NCI-H748 (cell line): ENCODE measurements around the gene ASTN2.

Experiments used
- DNase-seq: peaks from one replicate; lab custom pipeline; 2025; ENCODE audit not compliant: unreplicated experiment; lab: John Stamatoyannopoulos, UW

The ASTN2 gene

DNA sequence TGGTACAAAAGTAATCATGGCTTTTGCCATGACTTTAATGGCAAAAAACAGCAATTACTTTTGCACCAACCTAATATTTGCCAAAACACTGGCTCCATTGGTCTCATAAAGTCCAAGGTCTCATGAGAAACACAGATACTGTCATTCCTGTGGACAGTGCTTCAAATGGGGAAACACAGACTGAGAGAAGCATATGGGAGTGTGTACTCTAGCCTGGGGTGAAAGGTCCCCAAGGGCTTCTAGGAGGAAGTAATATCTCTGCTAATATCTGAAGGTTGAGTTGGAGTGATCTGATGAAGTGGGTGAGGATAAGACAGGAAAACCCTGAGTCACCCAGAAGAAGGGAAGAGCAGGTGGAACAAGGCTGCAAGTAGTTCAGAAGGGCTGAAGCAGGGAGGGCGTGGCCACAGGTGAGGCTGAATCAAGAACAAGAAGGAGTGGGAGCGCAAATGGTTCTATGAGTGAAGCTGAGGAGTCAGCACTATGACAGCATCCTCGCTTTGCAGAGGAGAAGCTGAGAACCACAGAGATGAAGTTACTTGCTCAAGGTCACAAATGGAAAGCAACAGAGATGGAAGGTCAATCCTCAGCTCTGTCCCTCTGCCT lies 164.1 kb downstream of the ASTN2 start:
- DNase-seq: no peak

DNA sequence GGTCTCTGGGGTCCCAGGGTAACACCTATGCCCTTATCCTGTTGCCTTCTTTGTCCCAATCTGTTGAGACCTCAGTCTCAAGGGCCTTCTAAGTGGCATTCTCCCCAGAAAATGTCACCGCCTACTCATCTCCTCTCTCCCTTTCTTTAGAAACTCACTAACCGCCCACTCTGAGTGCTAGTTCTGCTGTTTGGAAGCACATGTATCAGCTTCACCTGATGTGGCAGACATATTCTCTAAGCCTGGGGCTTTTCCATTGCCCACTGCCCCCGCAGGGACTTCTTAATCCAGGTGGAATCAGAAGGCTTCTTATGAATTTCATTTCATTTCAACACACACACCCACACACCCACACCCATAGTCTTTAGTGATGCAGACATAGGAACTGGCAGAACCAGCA lies 165.1 kb downstream of the ASTN2 start:
- no peak for DNase-seq

DNA sequence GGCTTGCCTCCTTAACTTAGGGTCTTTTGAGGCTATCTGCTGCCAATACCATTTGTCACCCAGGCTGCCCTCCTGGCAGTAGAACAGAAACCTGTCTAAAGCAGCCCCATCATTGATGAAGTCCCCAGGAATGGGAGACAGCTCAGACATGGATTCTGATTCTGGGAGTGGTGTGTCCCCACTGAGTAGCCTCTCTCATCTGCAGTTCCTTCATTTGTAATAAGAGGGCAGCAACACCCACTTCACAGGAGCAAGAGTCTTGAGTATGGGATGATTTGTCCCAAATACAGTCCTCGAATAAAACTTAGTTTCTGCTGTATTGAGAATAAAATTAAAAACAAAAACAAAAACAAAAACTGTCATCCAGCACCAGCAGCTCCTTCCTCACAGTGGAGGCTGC lies 167.6 kb downstream of the ASTN2 start:
- DNase-seq: peak; percentile 54

DNA sequence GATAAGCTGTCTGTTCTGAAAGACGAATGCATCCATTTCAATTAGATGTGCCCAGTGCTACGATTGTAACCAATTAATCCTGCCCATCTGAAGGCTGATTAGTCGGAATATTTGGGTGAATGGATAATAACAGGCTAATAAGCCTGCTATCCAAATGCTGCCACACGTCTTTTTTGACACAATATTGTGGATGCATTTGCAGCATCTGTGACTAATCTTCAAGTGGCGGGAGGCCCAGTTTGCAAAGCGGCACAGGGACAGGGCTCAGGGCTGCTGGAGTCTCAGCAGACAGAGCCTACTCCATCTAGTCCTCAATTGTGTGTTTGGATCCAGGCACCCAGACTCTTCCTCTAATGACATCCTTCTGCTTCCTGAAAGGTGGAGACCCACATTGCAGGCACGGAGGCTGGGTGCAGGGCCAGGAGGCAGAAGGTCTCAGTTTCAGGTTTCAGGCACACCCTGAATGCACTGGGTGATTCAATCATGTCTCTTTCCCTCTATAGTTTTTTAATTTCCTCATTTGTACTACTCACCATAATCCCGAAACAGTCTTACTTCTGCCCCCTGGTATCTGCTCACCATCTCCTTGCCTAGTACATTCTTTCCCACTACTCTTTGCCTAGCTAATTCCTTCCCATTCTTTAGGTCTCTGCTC lies 169.6 kb downstream of the ASTN2 start:
- no peak for DNase-seq

DNA sequence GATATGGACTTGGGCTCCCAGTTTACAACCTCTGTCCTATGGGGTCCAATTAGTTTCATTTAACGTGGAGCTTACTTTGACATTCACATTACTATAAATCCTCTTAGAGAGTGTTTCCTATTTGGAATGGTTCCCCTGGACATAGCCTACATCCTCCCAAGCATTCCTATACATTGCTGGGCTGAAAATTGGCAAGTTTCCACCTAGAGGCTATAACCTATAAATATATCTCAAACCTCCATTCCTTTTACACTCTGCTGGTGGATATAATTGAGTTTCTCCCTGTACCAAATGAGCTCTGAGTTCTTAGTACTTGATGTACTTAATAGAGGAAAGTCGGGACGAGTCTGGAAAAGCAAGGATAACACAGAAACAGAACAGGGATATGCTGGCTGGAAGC lies 172.8 kb downstream of the ASTN2 start:
- no peak for DNase-seq

DNA sequence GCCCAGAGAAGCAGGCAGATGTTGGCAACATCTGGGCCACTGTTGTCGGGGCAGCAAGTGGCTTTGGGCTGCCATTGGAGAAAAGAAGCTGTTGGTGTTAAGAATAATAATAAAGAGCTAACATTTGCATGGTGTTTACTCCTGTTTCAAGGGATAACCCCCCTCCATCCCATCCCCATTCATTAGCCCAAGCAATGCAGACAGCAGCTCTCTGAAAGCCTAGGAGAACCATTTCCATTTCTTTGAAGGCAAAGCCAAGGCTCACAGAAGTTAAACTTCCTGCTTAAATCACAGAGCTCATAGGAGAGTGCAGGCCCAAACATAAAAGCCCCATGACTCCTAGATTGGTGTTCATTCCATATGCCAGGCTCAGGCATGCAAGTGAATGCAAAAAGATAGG lies 175.4 kb downstream of the ASTN2 start:
- DNase-seq: no peak

DNA sequence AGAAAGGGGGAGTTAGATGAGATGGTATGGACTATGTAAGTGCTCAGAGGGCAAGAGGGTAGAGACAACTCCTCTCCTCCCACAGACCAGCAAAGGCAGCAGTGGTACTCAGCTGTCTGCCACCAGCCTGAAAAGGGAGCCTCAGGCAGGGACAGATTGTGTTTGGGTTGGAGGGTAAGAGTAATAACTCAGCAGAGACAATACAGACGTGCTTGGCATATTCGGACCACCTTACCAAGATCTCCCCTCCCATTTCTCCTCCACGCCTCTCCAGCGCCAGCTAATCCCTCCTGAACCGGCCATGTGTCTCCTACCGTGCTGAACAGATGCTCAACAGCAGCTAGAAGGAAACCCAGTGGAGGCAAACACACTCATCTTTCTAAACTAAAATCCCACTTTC lies 180.8 kb downstream of the ASTN2 start:
- DNase-seq: no peak

DNA sequence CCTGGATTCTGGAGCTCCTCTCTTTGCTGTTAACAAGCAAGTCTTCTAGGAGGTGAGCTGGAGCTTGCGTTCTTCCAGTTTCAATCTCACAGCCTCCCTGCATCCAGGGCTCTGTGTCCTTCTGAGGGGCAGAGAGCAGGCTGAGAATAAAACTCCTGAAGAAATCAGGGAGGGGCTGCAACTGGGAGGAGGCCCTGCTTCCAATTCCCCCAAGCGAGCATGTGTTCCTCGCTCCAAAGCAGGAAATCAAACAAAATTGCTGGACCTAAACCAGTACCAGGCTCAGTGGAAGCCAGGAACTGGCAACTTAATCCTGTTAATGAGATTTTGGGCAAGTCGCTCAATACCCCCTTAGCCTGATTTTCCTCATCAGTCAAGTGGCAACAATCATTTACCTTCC lies 181.8 kb downstream of the ASTN2 start:
- DNase-seq: no peak

DNA sequence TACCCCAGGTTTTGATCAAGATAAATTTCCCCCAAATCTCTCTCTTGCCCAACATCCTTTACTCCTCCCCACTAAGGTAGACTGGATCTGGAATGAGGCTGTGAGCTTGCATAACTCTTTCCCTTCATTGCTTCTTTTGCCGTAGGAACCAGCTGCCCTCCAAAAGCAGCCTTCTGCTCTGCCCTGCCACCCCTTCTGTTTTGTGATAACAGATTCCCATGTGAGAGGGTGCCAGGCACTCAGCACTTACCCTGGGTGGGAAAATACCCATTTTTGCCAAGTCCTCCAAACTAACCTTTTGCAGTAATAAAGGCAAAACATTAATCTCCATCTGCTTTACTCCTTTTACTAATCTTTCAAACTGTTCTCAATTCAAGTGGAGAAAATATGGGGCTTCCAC lies 182.6 kb downstream of the ASTN2 start:
- no peak for DNase-seq

DNA sequence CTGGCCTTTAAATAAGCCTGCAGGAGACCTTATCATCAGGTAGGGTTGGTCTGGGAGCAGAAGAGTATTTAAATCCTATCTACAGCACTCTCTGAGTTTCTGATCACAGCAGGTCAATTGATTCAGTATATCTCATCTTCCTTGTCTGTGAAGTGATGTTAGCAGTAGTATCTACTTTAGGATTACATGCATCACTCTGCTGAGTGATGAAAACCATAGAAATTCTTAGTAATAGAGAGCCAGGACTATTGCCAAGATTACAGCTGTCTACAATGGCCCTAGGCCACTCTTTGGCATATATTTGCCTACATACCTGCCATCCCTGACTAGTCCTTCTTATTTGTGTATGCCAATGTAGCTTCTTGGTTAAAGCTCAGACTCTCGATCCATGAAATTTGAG lies 183.8 kb downstream of the ASTN2 start:
- no peak for DNase-seq

DNA sequence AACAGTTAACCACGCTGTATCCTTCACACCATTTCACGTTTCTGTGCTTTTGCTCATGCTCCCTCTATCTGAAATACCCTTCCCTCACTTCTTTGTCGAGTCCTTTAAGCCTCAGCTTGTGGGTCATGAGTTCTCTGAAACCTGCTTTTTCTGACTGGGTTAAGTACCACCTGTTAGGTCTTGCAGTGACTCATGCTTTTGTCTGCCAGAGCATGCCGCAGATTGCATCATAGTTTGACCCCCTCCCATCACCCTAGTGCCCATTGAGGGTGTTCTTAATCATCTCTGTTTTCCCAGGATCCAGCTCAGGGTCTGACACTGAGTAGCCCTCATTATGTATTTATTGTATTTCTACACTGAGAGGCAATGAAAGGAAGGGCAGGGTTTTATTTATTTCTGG lies 190.2 kb downstream of the ASTN2 start:
- peak; percentile 92 for DNase-seq

DNA sequence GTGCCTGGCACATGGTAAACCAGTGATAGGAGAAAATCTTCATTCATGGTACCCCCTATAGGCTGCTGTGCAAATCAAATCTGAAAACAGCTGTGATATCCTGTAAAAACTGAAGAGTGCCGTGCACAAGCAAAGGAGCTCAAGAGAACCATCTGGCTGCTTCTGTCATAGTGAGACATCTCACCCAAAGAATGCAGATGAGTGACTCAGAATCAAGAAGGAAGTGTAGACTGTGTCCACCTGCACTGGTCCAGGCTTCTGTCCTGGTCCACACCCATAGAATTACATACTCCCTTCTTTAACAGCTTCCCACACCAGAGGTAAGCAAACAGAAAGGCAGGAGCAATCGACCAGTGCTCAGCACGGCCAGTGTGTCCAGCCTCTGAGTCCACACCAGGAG lies 195.9 kb downstream of the ASTN2 start:
- no peak for DNase-seq

DNA sequence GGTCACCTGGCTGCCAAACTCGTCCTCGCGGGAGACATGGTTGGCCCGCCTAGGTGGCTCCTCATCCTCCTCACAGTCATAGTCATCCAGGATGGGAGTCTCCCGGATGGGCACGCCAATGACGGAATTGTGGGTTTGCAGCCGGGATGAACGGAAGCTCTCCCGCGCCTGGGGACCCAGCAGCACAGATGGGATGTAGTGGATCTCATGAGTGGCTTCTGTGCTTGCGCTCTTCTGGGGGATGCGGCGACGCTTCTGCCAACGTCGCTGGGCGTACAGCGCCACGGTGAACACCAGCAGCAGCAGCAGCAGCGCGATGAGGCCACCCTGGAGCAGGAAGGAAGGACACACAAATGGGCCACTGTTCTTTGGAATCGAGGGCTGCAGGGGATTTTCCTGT lies 200.4 kb downstream of the ASTN2 start:
- no peak for DNase-seq

DNA sequence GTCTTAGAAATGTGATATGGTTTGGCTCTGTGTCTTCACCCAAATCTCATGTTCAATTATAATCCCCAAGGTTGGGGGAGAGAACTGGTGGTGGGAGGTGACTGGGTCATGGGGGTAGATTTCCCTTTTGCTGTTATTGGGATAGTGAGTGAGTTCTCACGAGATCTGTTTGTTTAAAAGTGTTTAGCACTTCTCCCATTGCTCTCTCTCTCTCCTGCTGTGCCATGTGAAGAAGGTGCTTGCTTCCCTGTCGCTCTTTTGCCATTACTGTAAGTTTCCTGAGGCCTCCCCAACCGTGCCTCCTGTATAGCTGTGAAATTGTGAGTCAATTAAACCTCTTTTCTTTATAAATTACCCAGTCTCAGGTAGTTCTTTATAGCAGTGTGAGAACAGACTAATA lies 203.6 kb downstream of the ASTN2 start:
- DNase-seq: no peak

DNA sequence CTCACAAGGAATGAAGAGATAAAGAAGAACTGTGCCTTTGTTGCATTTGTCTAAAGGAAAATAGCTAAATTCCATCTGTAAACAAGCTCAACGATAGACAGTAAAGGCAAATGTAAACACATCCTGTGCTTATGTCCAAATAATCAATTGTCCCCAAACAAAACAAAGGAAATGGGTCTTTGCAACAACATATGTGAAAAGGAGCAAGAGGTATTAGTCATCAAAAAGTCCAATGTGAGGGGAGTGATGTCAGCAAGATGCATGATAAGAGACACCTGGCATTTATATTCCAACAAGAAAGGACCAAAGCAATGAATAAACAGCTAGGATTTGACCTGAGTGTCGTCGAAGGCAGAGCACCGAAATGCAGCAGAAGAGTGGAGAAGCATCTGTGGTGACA lies 209.1 kb downstream of the ASTN2 start:
- DNase-seq: peak; percentile 54

DNA sequence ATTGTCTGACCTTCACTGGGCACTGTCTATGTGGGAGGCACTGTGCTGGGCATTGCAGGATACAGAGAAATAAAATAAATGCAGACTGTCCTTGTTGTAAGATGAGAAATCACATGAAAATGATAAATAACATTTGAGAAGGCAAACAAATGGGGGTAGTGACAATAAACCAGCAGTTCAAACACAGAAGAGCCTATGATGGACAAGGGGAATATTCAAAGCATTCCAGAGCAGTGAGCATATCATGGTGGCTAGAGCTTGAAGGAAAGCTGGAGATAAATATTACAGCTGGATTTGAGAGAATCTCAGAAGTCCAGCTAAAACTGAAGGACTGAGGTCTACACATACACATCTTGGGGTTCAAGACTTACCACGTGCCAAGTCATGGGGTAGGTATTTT lies 209.9 kb downstream of the ASTN2 start:
- no peak for DNase-seq

DNA sequence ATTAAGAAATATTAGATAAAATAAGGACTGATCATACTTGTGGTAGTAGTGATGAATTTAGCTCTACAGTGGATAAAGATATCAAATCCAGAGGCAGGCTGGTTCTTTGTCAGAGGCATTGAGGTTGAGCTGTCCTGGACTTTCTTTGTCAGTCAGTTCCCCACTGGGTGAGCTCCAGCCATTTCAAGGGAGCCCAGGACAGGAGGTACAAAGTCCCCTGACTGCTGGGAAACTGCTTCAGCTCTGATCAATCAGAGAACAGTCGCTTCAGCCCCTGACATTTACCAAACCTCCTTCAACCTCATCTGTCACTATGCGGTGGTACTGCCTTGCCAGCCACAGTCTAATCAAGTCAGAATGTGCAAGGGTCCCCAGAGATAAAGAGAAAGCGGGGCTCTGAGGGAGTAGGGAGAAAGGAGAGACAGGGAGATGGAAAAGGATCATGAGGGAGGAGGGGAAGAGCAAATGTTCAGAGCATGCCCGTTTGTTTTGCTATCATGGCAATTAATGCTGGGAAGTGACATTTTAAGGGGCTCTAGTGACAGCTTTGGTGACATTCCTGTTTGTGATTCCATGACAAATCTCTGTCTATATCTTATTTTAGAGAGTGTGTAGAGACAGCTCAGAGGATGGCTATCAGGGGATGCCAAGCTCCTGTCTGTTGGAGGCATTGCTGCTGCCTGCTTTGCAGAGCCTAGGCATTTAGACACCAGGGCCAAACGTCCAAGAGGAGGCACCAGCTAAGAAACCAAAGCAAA lies 223.2 kb downstream of the ASTN2 start:
- DNase-seq: no peak

DNA sequence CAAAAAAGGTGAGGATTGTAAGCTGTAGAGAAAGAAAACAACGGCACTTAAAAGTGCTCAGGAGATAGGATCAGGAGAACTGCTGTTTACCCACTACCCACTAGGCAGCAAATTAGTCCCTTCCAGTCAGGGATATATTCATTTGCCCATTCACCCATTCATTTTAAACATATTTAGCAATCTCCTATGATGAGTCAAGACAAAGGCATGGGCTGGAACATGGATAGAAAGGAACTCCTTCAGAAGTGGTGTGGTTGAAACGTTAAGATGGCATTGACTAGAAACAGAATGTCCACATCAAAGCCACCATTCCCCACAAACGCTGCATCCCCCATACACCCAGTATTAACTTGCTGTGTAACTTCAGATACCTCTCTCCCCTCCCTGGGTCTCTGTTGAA lies 225.7 kb downstream of the ASTN2 start:
- no peak for DNase-seq

DNA sequence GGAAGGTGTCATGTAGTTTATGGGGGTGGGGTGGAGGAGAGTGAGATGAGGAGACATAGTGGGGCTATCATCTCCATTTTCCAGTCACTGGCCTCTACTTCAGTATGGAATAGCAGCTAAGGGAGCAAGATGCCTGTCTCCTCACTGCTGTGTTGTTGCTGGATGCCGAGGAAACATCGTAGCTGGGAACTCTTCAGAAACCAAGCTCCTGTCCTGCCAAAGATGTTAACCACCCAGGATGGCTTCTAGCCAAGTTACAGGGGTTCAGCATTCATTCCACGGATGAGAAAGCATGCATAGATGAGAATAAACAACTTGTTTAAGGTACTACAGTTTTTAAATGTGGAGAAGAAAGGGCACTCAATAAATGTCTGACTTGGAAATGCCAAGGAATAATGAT lies 226.5 kb downstream of the ASTN2 start:
- no peak for DNase-seq

DNA sequence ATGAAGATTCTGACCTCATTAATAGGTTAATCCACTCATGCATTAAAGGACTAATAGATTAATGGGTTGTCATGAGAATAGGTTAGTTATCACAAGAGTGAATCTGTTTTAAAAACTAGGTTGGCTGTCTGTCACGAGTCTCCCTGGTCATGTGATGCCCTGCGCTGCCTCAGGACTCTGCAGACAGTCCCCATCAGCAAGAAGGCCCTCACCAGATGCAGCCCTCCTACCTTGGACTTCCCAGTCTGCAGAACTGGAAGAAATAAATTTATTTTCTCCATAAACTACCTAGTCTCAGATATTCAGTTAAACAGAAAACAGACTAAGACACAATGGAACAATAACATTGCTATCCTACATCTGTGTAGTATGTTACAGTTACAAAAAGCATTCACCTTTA lies 227.4 kb downstream of the ASTN2 start:
- DNase-seq: no peak

DNA sequence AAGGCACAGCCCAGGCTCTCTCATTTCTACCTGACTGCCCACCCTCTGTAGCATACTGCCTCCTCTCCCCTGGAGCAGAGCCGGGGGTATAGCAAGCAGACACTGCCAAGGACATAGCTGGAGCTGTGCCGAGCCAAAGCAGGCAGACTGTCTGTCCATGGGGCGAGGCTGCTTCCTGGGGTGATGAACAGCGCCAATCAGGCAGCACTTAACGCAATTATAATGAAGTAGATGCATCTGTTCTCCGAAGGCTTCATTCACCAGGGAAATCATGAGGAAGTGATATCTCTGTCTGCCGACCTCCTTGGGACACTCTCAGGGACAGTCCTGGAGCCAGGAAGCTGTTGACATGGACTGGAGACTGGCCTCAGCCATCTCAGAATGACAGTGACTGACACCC lies 230.7 kb downstream of the ASTN2 start:
- peak; percentile 89 for DNase-seq

DNA sequence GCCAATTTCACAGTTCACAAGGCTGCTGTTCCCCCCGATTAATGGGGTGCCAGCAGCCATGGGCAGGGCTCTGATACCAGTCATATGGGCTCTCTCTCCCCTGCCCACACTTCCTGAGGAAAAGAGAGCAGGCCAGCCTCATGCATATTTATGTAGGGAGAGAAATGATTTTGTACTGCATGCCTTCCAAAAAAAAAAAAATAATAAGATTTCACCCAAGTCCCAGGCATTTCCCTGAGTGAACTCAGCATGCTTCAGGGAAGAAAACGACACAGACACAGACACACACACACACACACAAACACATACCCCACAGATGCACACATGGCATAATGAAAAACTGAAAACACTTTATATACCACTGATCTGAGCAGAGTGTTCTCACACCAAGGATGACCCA lies 232.8 kb downstream of the ASTN2 start:
- DNase-seq: no peak
